ENCODE measurements around the gene TMEM9. TPM values are rescaled to one million over a fixed set of nuclear protein-coding genes. Genes with fewer than 3 reads are reported as not detected.

Gene TMEM9
- total and polyA plus RNA-seq, 2 donors (not counting 3 experiments of a cell fraction or from before 2014, with no cell fraction given), result 39.3 to 96.1 TPM

GRCh38 chr1:201096977-201097856 lies 57.1 kb downstream of the TMEM9 start:
- FAIRE-seq (no peak), DNase-seq (ENCODE audit: low read depth, low spot score) (no peak)
- no peak overlapping the region for H2AFZ ChIP-seq (ENCODE audit: low read depth, low read length)
- no peak overlapping the region for H3K4me3 ChIP-seq (replicated peaks in 1 of 3; ENCODE audit: insufficient read depth in 1 of 3, low read depth in 1 of 3, low read length in 3 of 3)
- H3K9me1 ChIP-seq (replicated peaks; ENCODE audit: control insufficient read depth, extremely low read depth, insufficient read depth, low read length), result no peaks in the 10 kb centered on the region
- no peaks in the 10 kb centered on the region for H4K20me1 ChIP-seq (replicated peaks; ENCODE audit: control insufficient read depth, extremely low read depth, insufficient read depth, low read length)
- ChIA-PET CTCF (interaction anchor here (1.0 to 2.9 kb wide), 5 partner anchors 11 to 125 kb away, joined by 3 to 8 read pairs (median 5); no protein-coding TSS in a partner anchor), POLR2A (no interaction called here)
- dilution Hi-C loops (cut with MboI; ENCODE audit: extremely low pct_ligation_motif_present, low sequenced_read_pairs) (no loop called here), intact Hi-C loops (cut with micrococcal nuclease) (no loop called here)
- no peak overlapping the region for H3K27ac ChIP-seq (ENCODE audit: insufficient read depth, low read depth, low read length)
- H3K4me2 ChIP-seq (ENCODE audit: insufficient read depth, low read length), result no peak overlapping the region
- TF ChIP-seq EZH2 (IDR thresholded peaks at IDR 0.05; ENCODE audit: borderline replicate concordance, low read depth, low read length, severe bottlenecking) (no peak), FOS (IDR thresholded peaks at IDR 0.05; ENCODE audit: borderline replicate concordance, insufficient read depth, low read length) (no peak), CTCF (IDR thresholded peaks at IDR 0.05; ENCODE audit: extremely low read depth in 1 of 2, insufficient read depth in 1 of 2, low read depth in 1 of 2, low read length in 2 of 2) (no peak), JUN (IDR thresholded peaks at IDR 0.05; ENCODE audit: borderline replicate concordance, insufficient read depth, insufficient read length, low read depth) (no peak), POLR2AphosphoS5 (IDR thresholded peaks at IDR 0.05; ENCODE audit: insufficient read depth, low read depth, low read length) (no peak)
- TF ChIP-seq, protein P1, sequence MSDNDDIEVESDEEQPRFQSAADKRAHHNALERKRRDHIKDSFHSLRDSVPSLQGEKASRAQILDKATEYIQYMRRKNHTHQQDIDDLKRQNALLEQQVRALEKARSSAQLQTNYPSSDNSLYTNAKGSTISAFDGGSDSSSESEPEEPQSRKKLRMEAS (IDR thresholded peaks at IDR 0.05; ENCODE audit: insufficient read depth, insufficient read length), result no peak
- H3K9me3 ChIP-seq (replicated peaks; ENCODE audit: control insufficient read depth, insufficient read depth, low read length), result no peaks in the 10 kb centered on the region
- H3K36me3 ChIP-seq (ENCODE audit: control insufficient read depth in 2 of 2, extremely low read depth in 1 of 2, insufficient read depth in 2 of 2, low read length in 2 of 2), result no peaks in the 10 kb centered on the region
- H3K4me1 ChIP-seq (ENCODE audit: control insufficient read depth, extremely low read depth, insufficient read depth, low read length), result no peaks in the 10 kb centered on the region
- peaks cover 4 to 10% of the 10 kb centered on the region in 2 experiments for H3K27me3 ChIP-seq (ENCODE audit: control insufficient read depth in 2 of 2, insufficient read depth in 2 of 2, low read length in 2 of 2)
- H3K79me2 ChIP-seq (ENCODE audit: control insufficient read depth, insufficient read depth, low read length), result no peaks in the 10 kb centered on the region
- H3K9ac ChIP-seq (replicated peaks; ENCODE audit: extremely low read depth, insufficient read depth, low read length), result no peak overlapping the region
- BruUV-seq (replicated peaks), result no TSS peak
